Esophagus squamous epithelium (tissue), 5 donors: ENCODE results near the gene NPAS2. TPM values are rescaled to one million over a fixed set of nuclear protein-coding genes. Genes with fewer than 3 reads are reported as not detected.

Source experiments
- DNase-seq: peaks from one replicate; lab custom pipeline; 2025; lab: John Stamatoyannopoulos, UW
- H3K27ac ChIP-seq, 4 donors: fragments of 200-600 bp; sonication (generic); one replicate each; pipeline ENCODE4 v1.5.1; 2016 to 2019; ENCODE audit warnings: mild to moderate bottlenecking in 1 of 4
- H3K27me3 ChIP-seq, 4 donors: fragments of 200-600 bp; sonication (generic); 1 replicate in 3 of 4; 2 replicates in 1 of 4; pipeline versions ENCODE4 v1.5.1 to v1.6.0; 2017 to 2021; ENCODE audit warnings: antibody characterized with exemption in 1 of 4
- H3K36me3 ChIP-seq, 3 donors: fragments of 200-600 bp; sonication (generic); one replicate each; pipeline ENCODE4 v1.5.1; 2016 to 2019
- H3K4me1 ChIP-seq, 3 donors: fragments of 200-600 bp; sonication (generic); one replicate each; pipeline ENCODE4 v1.5.1; 2017 to 2019
- H3K4me3 ChIP-seq, 4 donors: fragments of 200-600 bp; sonication (generic); 1 replicate in 3 of 4; 2 replicates in 1 of 4; pipeline ENCODE4 v1.5.1; 2016 to 2019; ENCODE audit warnings: mild to moderate bottlenecking in 2 of 4, moderate library complexity in 1 of 4
- H3K9me3 ChIP-seq, 3 donors: fragments of 200-600 bp; sonication (generic); one replicate each; pipeline ENCODE4 v1.5.1; 2016 to 2019
- CTCF ChIP-seq, 6 experiments: fragments of 450-650 bp in 4 of 6; fragments of 200-600 bp in 2 of 6; sonication (generic) in 2 of 6; IDR thresholded peaks; one replicate each; pipeline ENCODE4 v1.5.1; 2016 to 2019; ENCODE audit warnings: antibody characterized with exemption in 6 of 6, mild to moderate bottlenecking in 4 of 6, moderate library complexity in 4 of 6
- POLR2A ChIP-seq, 4 donors: fragments of 450-650 bp; IDR thresholded peaks; one replicate each; pipeline ENCODE4 v1.6.1; 2017; ENCODE audit warnings: antibody characterized with exemption in 4 of 4, mild to moderate bottlenecking in 4 of 4, moderate library complexity in 3 of 4
- WGBS, 2 donors: methylation state at CpG; one replicate each; pipeline ENCODE4 v1.1.5; 2018; 5-methylcytosine and 5-hydroxymethylcytosine counted together
- intact Hi-C: fragments of 100-400 bp; cut with DNase I; formaldehyde crosslinking; loops from one replicate; pipeline ENCODE4 v1.15.0; 2022
- total RNA-seq, 4 donors: library from RNA; depleted of rRNA; stranded (reverse); fragments of >200 nt; gene quantifications; one replicate each; pipeline ENCODE4 v1.1.0, GENCODE V29; 2016
- donor health status: DM: yes; HTN: yes; CAD: no.

NPAS2 gene
- total RNA-seq, 4 donors from 2014 or later: 29.1 to 64.2 (median 39.1) TPM

DNA sequence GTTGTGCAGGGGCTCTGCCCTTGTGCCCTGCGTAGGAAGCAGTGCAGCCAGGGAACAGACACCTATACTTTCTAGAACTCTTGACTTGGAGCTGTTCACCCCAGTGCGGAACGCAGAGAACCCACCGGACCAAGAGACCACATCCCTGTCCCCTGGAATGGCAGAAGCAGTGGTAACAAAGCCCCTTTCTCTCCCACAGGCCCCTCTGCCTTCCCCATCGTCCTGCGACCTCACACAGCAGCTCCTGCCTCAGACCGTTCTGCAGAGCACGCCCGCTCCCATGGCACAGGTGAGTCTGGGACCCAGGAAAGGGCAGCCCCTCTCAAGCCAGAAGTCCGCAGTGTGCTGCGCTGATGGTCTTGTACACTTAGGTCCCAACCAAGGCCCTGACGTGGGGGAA is 157.6 kb downstream of the NPAS2 start:
- Histone ChIP-seq H3K36me3 (peaks cover 0 to 99% (median 0%) of the 10 kb centered on the region in 3 donors), H3K4me3 (no peak overlapping the region), H3K4me1 (no peaks in the 10 kb centered on the region), H3K9me3 (no peaks in the 10 kb centered on the region), H3K27me3 (no peaks in the 10 kb centered on the region), H3K27ac (no peak overlapping the region)
- DNase-seq: no peak
- TF ChIP-seq CTCF (IDR thresholded peaks at IDR 0.05) (no peak), POLR2A (IDR thresholded peaks at IDR 0.05) (no peak)
- 74 to 91% methylated on average over 4 to 7 of the region's 12 CpGs for WGBS, 2 donors
- intact Hi-C loops: no loop called here

- H3K36me3 ChIP-seq: peaks cover 0 to 99% (median 0%) of the 10 kb centered on the region in 3 donors
- peak overlapping the region in 3 of 4 donors; percentile 8 to 54 (median 48) for H3K27ac ChIP-seq
Measured at GRCh38 chr2:100978582-100979191, 158.7 kb downstream of the NPAS2 start.

DNA sequence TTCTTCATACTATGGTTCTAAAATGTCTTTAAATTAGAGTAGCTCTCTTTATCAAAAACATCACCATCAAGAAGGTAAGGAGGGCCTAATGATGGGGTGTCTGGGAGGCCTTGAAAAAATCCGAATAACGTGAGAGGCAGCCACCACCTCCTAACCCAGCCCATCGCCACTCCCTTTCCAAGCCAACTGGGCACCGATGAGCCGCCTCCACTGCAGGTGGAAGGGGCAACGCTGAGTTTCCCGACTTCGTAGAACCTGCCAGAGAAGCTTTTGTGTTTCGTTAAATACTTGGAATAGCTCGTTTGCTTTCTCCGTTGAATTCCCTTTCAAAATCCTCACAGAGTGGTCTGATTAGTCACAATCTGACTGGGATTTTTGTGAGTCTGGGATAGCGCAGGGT is 160.1 kb downstream of the NPAS2 start:
- Histone ChIP-seq H3K27ac (no peak overlapping the region), H3K4me3 (no peak overlapping the region), H3K36me3 (peaks cover 0 to 93% (median 0%) of the 10 kb centered on the region in 3 donors), H3K27me3 (no peaks in the 10 kb centered on the region), H3K9me3 (no peaks in the 10 kb centered on the region), H3K4me1 (no peaks in the 10 kb centered on the region)
- 92 to 93% methylated on average over 12 of the region's 12 CpGs for WGBS, 2 donors
- TF ChIP-seq CTCF (IDR thresholded peaks at IDR 0.05) (no peak), POLR2A (IDR thresholded peaks at IDR 0.05) (no peak)
- intact Hi-C loops: no loop called here
- no peak for DNase-seq

More at GRCh38 chr2:100978582-100979191, 158.7 kb downstream of the NPAS2 start:
- no peak for DNase-seq
- Histone ChIP-seq H3K4me3 (no peak overlapping the region), H3K9me3 (no peaks in the 10 kb centered on the region), H3K27me3 (no peaks in the 10 kb centered on the region), H3K4me1 (no peaks in the 10 kb centered on the region)
- TF ChIP-seq CTCF (IDR thresholded peaks at IDR 0.05): no peak
- intact Hi-C loops: no loop called here
- 67 to 69% methylated on average over 15 to 16 of the region's 16 CpGs for WGBS, 2 donors

GRCh38 chr2:100981011-100981410 is 161.1 kb downstream of the NPAS2 start:
- no peak overlapping the region for H3K4me3 ChIP-seq
- no peak overlapping the region for H3K27ac ChIP-seq
- WGBS, 2 donors: 71 to 80% methylated on average over 1 to 2 of the region's 2 CpGs
- intact Hi-C loops: no loop called here
- peaks cover 0 to 92% (median 0%) of the 10 kb centered on the region in 3 donors for H3K36me3 ChIP-seq
- no peaks in the 10 kb centered on the region for H3K4me1 ChIP-seq
- no peaks in the 10 kb centered on the region for H3K27me3 ChIP-seq
- no peak for DNase-seq
- TF ChIP-seq POLR2A (IDR thresholded peaks at IDR 0.05): no peak
- TF ChIP-seq CTCF (IDR thresholded peaks at IDR 0.05): no peak
- no peaks in the 10 kb centered on the region for H3K9me3 ChIP-seq

DNA sequence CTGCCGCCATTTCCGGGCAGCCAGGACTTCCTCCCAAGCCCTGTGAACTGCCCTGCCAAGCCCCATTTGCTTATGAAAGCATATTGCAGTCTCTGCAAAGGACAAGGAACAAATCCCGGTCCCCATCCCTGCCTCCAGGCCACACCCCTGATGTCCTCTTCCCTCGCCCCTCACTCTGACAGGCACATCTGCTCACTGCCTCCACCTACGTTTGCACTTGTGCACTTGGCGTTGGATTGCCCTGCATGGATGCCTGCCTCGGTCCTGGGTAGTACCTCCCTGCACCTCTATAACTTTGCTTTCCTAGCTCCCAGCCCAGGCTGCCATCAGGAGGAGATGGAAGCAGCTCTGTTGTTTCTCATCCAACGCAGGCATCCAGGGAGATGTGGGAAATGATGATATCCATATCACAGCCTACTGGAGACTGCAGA is 162.5 kb downstream of the NPAS2 start:
- WGBS, 2 donors: 80 to 89% methylated on average over 3 to 6 of the region's 8 CpGs
- H3K27me3 ChIP-seq: no peaks in the 10 kb centered on the region
- TF ChIP-seq CTCF (IDR thresholded peaks at IDR 0.05) (no peak), POLR2A (IDR thresholded peaks at IDR 0.05) (no peak)
- no peaks in the 10 kb centered on the region for H3K9me3 ChIP-seq
- no peak overlapping the region for H3K4me3 ChIP-seq
- H3K27ac ChIP-seq: no peak overlapping the region
- no peaks in the 10 kb centered on the region for H3K4me1 ChIP-seq
- intact Hi-C loops: no loop called here
- DNase-seq: no peak
- peaks cover 0 to 89% (median 0%) of the 10 kb centered on the region in 3 donors for H3K36me3 ChIP-seq
